ENCODE data around the gene DIP2B. TPM values are rescaled to one million over a fixed set of nuclear protein-coding genes. Genes with fewer than 3 reads are reported as not detected.

DIP2B gene
- total RNA-seq, 1 experiment from 2014 or later: 30.2 TPM

- POLR2A ChIA-PET: no interaction called here
- TF ChIP-seq, protein P1, sequence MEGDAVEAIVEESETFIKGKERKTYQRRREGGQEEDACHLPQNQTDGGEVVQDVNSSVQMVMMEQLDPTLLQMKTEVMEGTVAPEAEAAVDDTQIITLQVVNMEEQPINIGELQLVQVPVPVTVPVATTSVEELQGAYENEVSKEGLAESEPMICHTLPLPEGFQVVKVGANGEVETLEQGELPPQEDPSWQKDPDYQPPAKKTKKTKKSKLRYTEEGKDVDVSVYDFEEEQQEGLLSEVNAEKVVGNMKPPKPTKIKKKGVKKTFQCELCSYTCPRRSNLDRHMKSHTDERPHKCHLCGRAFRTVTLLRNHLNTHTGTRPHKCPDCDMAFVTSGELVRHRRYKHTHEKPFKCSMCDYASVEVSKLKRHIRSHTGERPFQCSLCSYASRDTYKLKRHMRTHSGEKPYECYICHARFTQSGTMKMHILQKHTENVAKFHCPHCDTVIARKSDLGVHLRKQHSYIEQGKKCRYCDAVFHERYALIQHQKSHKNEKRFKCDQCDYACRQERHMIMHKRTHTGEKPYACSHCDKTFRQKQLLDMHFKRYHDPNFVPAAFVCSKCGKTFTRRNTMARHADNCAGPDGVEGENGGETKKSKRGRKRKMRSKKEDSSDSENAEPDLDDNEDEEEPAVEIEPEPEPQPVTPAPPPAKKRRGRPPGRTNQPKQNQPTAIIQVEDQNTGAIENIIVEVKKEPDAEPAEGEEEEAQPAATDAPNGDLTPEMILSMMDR (IDR thresholded peaks at IDR 0.05): no peak
- TF ChIP-seq REST (IDR thresholded peaks at IDR 0.05; ENCODE audit: insufficient read depth in 1 of 2, low read depth in 2 of 2, low read length in 1 of 2) (no peak), TCF7L2 (IDR thresholded peaks at IDR 0.05; ENCODE audit: low read depth, low read length) (no peak), SIN3A (IDR thresholded peaks at IDR 0.05; ENCODE audit: borderline replicate concordance, insufficient read depth, low read depth, low read length) (no peak), POLR2AphosphoS5 (IDR thresholded peaks at IDR 0.05; ENCODE audit: low read depth, low read length) (no peak)
- Histone ChIP-seq H3K4me3 (ENCODE audit: low read depth in 2 of 2, low read length in 2 of 2) (no peak overlapping the region), H3K27me3 (ENCODE audit: control insufficient read depth, insufficient read depth, low read length) (no peaks in the 10 kb centered on the region), H3K9me3 (ENCODE audit: control insufficient read depth, insufficient read depth, low read depth, low read length) (no peaks in the 10 kb centered on the region), H3K36me3 (ENCODE audit: control insufficient read depth, insufficient read depth, low read length) (no peaks in the 10 kb centered on the region), H3K27ac (ENCODE audit: low read length) (no peak overlapping the region), H3K4me1 (ENCODE audit: control insufficient read depth, insufficient read depth, low read length) (peaks cover 2% of the 10 kb centered on the region; the same call in 1 of the 2 replicates)
- DNase-seq (ENCODE audit: low read depth, low spot score) (no peak), ATAC-seq (no peak)
- in situ Hi-C loops (cut with HindIII; ENCODE audit: low pct_unique_long_range_greater_than_20kb, low sequenced_read_pairs) (no loop called here), intact Hi-C loops (cut with micrococcal nuclease; ENCODE audit: unreplicated experiment) (no loop called here)
- CTCF ChIA-PET: interaction anchor here (0.7 kb wide), 1 partner anchor 63 kb away, joined by 11 read pairs; no protein-coding TSS in a partner anchor
- BruUV-seq (replicated peaks): no TSS peak
Measured at GRCh38 chr12:50558970-50559369, 54.2 kb downstream of the DIP2B start.

DNA sequence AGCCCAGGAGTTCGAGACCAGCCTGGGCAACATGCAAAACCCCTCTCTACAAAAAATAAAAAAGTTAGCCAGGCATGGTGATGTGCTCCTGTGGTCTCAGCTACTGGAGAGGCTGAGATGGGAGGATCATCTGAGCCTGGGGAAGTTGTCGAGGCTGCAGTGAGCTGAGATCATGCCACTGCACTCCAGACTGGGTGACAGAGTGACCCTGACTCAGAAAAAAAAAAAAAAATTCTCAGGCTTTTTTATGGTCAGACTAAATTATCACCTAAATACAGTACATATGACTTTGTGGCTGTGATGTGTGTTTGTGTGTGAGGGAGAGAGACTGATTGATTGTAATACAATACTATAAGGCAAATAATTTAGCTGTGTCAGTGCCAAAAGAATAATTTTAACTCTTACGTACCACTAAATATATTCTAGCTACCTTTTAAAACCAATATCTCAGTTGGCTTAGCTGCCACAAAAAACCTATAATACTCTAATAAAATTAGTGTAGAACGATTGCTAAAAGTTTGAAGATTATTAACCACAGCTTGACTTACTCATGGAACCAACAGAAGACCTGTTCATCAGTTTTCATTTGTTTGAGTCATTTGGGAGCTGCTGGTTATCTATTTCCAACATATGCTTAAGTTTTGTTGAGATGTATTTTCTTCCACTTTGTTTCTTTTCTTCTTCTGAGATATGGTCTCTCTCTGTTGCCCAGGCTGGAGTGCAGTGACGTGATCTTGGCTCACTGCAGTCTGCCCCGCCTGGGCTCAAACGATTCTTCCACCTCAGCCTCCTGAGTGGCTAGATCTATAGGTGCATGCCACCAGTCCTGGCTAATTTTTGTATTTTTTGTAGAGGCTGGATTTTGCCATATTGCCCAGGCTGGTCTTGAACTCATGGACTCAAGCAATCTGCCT lies 58.0 kb downstream of the DIP2B start:
- CTCF ChIA-PET: no interaction called here
- peaks cover 2% of the 10 kb centered on the region; the same call in 1 of the 2 replicates for H3K4me1 ChIP-seq (ENCODE audit: control insufficient read depth, insufficient read depth, low read length)
- ATAC-seq (no peak), DNase-seq (ENCODE audit: low read depth, low spot score) (no peak)
- H3K9me3 ChIP-seq (ENCODE audit: control insufficient read depth, insufficient read depth, low read depth, low read length): no peaks in the 10 kb centered on the region
- POLR2A ChIA-PET: interaction anchor here (0.7 kb wide), 1 partner anchor 54 kb away, joined by 4 read pairs; no protein-coding TSS in a partner anchor
- H3K27me3 ChIP-seq (ENCODE audit: control insufficient read depth, insufficient read depth, low read length): no peaks in the 10 kb centered on the region
- TF ChIP-seq SIN3A (IDR thresholded peaks at IDR 0.05; ENCODE audit: borderline replicate concordance, insufficient read depth, low read depth, low read length) (no peak), POLR2AphosphoS5 (IDR thresholded peaks at IDR 0.05; ENCODE audit: low read depth, low read length) (no peak), TCF7L2 (IDR thresholded peaks at IDR 0.05; ENCODE audit: low read depth, low read length) (no peak), REST (IDR thresholded peaks at IDR 0.05; ENCODE audit: insufficient read depth in 1 of 2, low read depth in 2 of 2, low read length in 1 of 2) (no peak)
- TF ChIP-seq, protein P1 (IDR thresholded peaks at IDR 0.05): no peak
- H3K4me3 ChIP-seq (ENCODE audit: low read depth in 2 of 2, low read length in 2 of 2): no peak overlapping the region
- no peaks in the 10 kb centered on the region for H3K36me3 ChIP-seq (ENCODE audit: control insufficient read depth, insufficient read depth, low read length)
- H3K27ac ChIP-seq (ENCODE audit: low read length): no peak overlapping the region
- in situ Hi-C loops (cut with HindIII; ENCODE audit: low pct_unique_long_range_greater_than_20kb, low sequenced_read_pairs) (no loop called here), intact Hi-C loops (cut with micrococcal nuclease; ENCODE audit: unreplicated experiment) (no loop called here)
- no TSS peak for BruUV-seq (replicated peaks)

Measured in Panc1 (cell line).